HepG2 (cell line): ENCODE data around the gene TMC4. TPM values are rescaled to one million over a fixed set of nuclear protein-coding genes. Genes with fewer than 3 reads are reported as not detected.
A peak's percentile ranks its signal among the peaks of the same experiment; 100 is the strongest.

Experiments
- AGO1 ChIP-seq: fragments of 200-400 bp; formaldehyde crosslinking; IDR thresholded peaks from 2 replicates; pipeline ENCODE4 v1.6.1; 2017; ENCODE audit warnings: mild to moderate bottlenecking, low read depth, low read length, moderate library complexity; ENCODE audit not compliant: poor library complexity, severe bottlenecking
- AHR ChIP-seq: IDR thresholded peaks from 2 replicates; pipeline ENCODE4 v1.6.1; 2018; ENCODE audit warnings: missing genetic modification reagents, missing compliant biosample characterization
- CBX1 ChIP-seq: IDR thresholded peaks from one replicate; pipeline ENCODE4 v1.6.1; 2016; ENCODE audit warnings: antibody characterized with exemption, low read depth
- FOSL2 ChIP-seq: sonication (generic); formaldehyde crosslinking; IDR thresholded peaks from 2 replicates; pipeline ENCODE4 v1.4.0; 2020; ENCODE audit warnings: missing genetic modification reagents
- KLF16 ChIP-seq, 2 experiments: sonication (generic) in 1 of 2; formaldehyde crosslinking in 1 of 2; IDR thresholded peaks; 2 replicates each; pipeline versions ENCODE4 v1.6.1 to v1.8.0; 2016 to 2023; ENCODE audit warnings: missing genetic modification reagents in 2 of 2, missing compliant biosample characterization in 1 of 2
- KLF6 ChIP-seq: IDR thresholded peaks from 2 replicates; pipeline ENCODE4 v1.8.0; 2016; ENCODE audit warnings: missing biosample characterization, missing genetic modification reagents
- MAFK ChIP-seq, 2 experiments: IDR thresholded peaks in 1 of 2; conservative IDR thresholded peaks in 1 of 2; 2 replicates each; pipeline ENCODE4 v1.6.1; 2011; ENCODE audit warnings: improper control_type of control experiment in 2 of 2, low read length in 2 of 2
- MEF2D ChIP-seq: sonication (generic); formaldehyde crosslinking; IDR thresholded peaks from 2 replicates; pipeline ENCODE4 v1.5.1; 2020; ENCODE audit warnings: mild to moderate bottlenecking, missing genetic modification reagents
- MIER3 ChIP-seq: IDR thresholded peaks from 2 replicates; pipeline ENCODE4 v1.6.1; 2016; ENCODE audit warnings: missing compliant biosample characterization, borderline replicate concordance
- MYC ChIP-seq: sonication (generic); formaldehyde crosslinking; IDR thresholded peaks from 2 replicates; pipeline ENCODE4 v1.9.0; 2021; ENCODE audit warnings: missing genetic modification reagents, borderline replicate concordance
- NONO ChIP-seq, 2 experiments: fragments of 450-650 bp in 1 of 2; sonication (generic) in 1 of 2; formaldehyde crosslinking in 1 of 2; IDR thresholded peaks in 1 of 2; conservative IDR thresholded peaks in 1 of 2; 2 replicates each; pipeline versions ENCODE4 v1.6.1 to v1.8.0; 2017 to 2022; ENCODE audit warnings: mild to moderate bottlenecking in 1 of 2, missing genetic modification reagents in 1 of 2, moderate library complexity in 1 of 2
- RBM39 ChIP-seq: fragments of 200-400 bp; formaldehyde crosslinking; IDR thresholded peaks from one replicate; pipeline ENCODE4 v1.6.1; 2018; ENCODE audit warnings: antibody characterized with exemption, mild to moderate bottlenecking, low read depth, low read length; ENCODE audit not compliant: poor library complexity, severe bottlenecking
- SALL2 ChIP-seq: sonication (generic); formaldehyde crosslinking; IDR thresholded peaks from 2 replicates; pipeline ENCODE4 v1.8.1; 2023; ENCODE audit warnings: mild to moderate bottlenecking, missing genetic modification reagents, inconsistent platforms
- TMF1 ChIP-seq: sonication (generic); formaldehyde crosslinking; IDR thresholded peaks from 2 replicates; pipeline ENCODE4 v1.8.1; 2022; ENCODE audit warnings: low read depth, missing genetic modification reagents
- ZBTB42 ChIP-seq: sonication (generic); formaldehyde crosslinking; IDR thresholded peaks from 2 replicates; pipeline ENCODE4 v1.5.0; 2020; ENCODE audit warnings: mild to moderate bottlenecking, missing genetic modification reagents
- ZFP1 ChIP-seq: IDR thresholded peaks from 2 replicates; pipeline ENCODE4 v1.6.1; 2016
- ZNF235 ChIP-seq: sonication (generic); formaldehyde crosslinking; IDR thresholded peaks from 2 replicates; pipeline ENCODE4 v1.8.1; 2023; ENCODE audit warnings: mild to moderate bottlenecking, missing genetic modification reagents, borderline replicate concordance
- ZNF329 ChIP-seq: sonication (generic); formaldehyde crosslinking; IDR thresholded peaks from 2 replicates; pipeline ENCODE4 v1.9.0; 2021; ENCODE audit warnings: low read depth, mild to moderate bottlenecking, missing genetic modification reagents
- ZNF468 ChIP-seq: sonication (generic); formaldehyde crosslinking; IDR thresholded peaks from 2 replicates; pipeline ENCODE4 v1.8.0; 2022; ENCODE audit warnings: mild to moderate bottlenecking, moderate library complexity, missing genetic modification reagents
- ZNF501 ChIP-seq: sonication (generic); formaldehyde crosslinking; IDR thresholded peaks from 2 replicates; pipeline ENCODE4 v1.5.1; 2020; ENCODE audit warnings: mild to moderate bottlenecking, moderate library complexity, missing genetic modification reagents
- ZNF670 ChIP-seq: sonication (generic); formaldehyde crosslinking; IDR thresholded peaks from 2 replicates; pipeline ENCODE4 v1.8.0; 2022; ENCODE audit warnings: mild to moderate bottlenecking, missing genetic modification reagents, borderline replicate concordance
- ZNF737 ChIP-seq: sonication (generic); formaldehyde crosslinking; IDR thresholded peaks from 2 replicates; pipeline ENCODE4 v1.5.0; 2020; ENCODE audit warnings: missing genetic modification reagents, mild to moderate bottlenecking, borderline replicate concordance
- ZNF761 ChIP-seq: sonication (generic); formaldehyde crosslinking; conservative IDR thresholded peaks from 2 replicates; pipeline ENCODE4 v1.4.0; 2020; ENCODE audit warnings: mild to moderate bottlenecking, missing genetic modification reagents
- ZNF776 ChIP-seq: sonication (generic); formaldehyde crosslinking; IDR thresholded peaks from 2 replicates; pipeline ENCODE4 v1.4.0; 2020; ENCODE audit warnings: mild to moderate bottlenecking, missing genetic modification reagents
- ZNF883 ChIP-seq: sonication (generic); formaldehyde crosslinking; IDR thresholded peaks from 2 replicates; pipeline ENCODE4 v1.5.1; 2020; ENCODE audit warnings: mild to moderate bottlenecking, missing genetic modification reagents; ENCODE audit errors: not compliant biosample characterization
- polyA plus RNA-seq, 8 experiments: library from polyadenylated mRNA; depleted of rRNA in 3 of 8; stranded (reverse) in 7 of 8; unstranded in 1 of 8; fragments of >200 nt; fragmentation: Illumina TruSeq in 4 of 8; extraction: Trizol in 4 of 8; gene quantifications; 2 replicates each; pipeline versions ENCODE4 v1.2.1 to v1.2.3, GENCODE V29; 2011 to 2016; ENCODE audit warnings: low read depth in 4 of 8, missing spikeins in 1 of 8, mixed read lengths in 1 of 8; ENCODE audit not compliant: insufficient read depth in 1 of 8
- total RNA-seq, 5 experiments: library from RNA; depleted of rRNA; stranded (reverse); fragments of >200 nt; fragmentation: Illumina TruSeq; extraction: Trizol; gene quantifications; 2 replicates each; pipeline ENCODE4 v1.2.3, GENCODE V29; 2016; ENCODE audit warnings: low read depth in 1 of 5
- TF ChIP-seq, protein P1 (sequence below): sonication (generic); formaldehyde crosslinking; IDR thresholded peaks from 2 replicates; pipeline ENCODE4 v1.4.0; 2020; ENCODE audit warnings: missing genetic modification reagents
- TF ChIP-seq, protein P2 (sequence below): sonication (generic); formaldehyde crosslinking; IDR thresholded peaks from 2 replicates; pipeline ENCODE4 v1.5.1; 2020; ENCODE audit warnings: missing genetic modification reagents, mild to moderate bottlenecking, borderline replicate concordance

TMC4 gene
- total and polyA plus RNA-seq, 2 of the 13 experiments (the other 11 are each of a cell fraction or from before 2014, with no cell fraction given): 0.13 to 0.24 TPM

DNA sequence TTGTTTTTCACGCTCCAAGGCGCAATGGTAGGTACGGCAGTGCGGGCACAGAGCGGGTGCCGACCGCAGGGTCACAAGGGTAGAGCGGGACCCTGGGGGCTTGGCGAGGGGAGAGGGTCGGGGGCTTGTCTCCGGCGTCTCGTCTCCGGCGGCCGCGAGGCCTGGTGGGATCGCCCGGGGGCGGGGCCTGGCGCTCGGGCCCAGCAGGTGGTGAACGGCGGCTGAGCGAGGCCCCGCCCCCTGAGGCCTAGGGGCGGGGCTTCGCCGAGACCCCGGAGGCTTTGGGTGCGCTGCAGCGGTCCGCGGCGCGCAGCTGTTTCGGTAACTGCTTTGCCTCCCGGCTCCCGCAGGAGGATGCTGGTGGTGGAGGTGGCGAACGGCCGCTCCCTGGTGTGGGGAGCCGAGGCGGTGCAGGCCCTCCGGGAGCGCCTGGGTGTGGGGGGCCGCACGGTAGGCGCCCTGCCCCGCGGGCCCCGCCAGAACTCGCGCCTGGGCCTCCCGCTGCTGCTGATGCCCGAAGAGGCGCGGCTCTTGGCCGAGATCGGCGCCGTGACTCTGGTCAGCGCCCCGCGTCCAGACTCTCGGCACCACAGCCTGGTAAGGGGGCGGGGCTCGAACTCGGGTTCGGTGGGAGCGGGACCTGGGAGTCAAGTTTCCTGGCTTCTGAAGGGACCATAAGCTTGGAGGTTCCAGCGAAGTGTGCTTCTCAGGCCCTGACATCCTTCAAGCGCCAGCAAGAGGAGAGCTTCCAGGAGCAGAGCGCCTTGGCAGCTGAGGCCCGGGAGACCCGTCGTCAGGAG lies 18.3 kb upstream of the TMC4 start, which contains the start of gene TSEN34 (continued):
- TF ChIP-seq MYC (CRISPR knock-in tag): peak; percentile 65
- peak; percentile 43; the same call in 1 of the 2 replicates for TF ChIP-seq MEF2D (CRISPR knock-in tag)
- peak; percentile 49; the same call in 1 of the 2 replicates for TF ChIP-seq SALL2
- TF ChIP-seq ZNF776 (CRISPR knock-in tag): peak; percentile 57; the same call in 1 of the 2 replicates
- TF ChIP-seq MAFK (conservative IDR thresholded peaks at IDR 0.05 in 1 of 2, IDR thresholded peaks at IDR 0.05 in 1 of 2; ENCODE audit: low read length in 2 of 2): no peak
- TF ChIP-seq ZBTB42: no peak
- TF ChIP-seq, protein P1, sequence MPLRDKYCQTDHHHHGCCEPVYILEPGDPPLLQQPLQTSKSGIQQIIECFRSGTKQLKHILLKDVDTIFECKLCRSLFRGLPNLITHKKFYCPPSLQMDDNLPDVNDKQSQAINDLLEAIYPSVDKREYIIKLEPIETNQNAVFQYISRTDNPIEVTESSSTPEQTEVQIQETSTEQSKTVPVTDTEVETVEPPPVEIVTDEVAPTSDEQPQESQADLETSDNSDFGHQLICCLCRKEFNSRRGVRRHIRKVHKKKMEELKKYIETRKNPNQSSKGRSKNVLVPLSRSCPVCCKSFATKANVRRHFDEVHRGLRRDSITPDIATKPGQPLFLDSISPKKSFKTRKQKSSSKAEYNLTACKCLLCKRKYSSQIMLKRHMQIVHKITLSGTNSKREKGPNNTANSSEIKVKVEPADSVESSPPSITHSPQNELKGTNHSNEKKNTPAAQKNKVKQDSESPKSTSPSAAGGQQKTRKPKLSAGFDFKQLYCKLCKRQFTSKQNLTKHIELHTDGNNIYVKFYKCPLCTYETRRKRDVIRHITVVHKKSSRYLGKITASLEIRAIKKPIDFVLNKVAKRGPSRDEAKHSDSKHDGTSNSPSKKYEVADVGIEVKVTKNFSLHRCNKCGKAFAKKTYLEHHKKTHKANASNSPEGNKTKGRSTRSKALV (CRISPR knock-in tag): no peak
- peak; percentile 30 for TF ChIP-seq RBM39
- TF ChIP-seq ZFP1 (CRISPR knock-in tag): no peak
- TF ChIP-seq ZNF883 (CRISPR knock-in tag): no peak
- peak; percentile 36 for TF ChIP-seq AGO1
- TF ChIP-seq KLF6: peak; percentile 55; the same call in 1 of the 2 replicates
- TF ChIP-seq NONO (IDR thresholded peaks at IDR 0.05): no peak
- peak; percentile 51 for TF ChIP-seq NONO (CRISPR knock-in tag; conservative IDR thresholded peaks at IDR 0.05)
- TF ChIP-seq ZNF737 (CRISPR knock-in tag): no peak
- TF ChIP-seq TMF1 (CRISPR knock-in tag): no peak
- peak; percentile 85; the same call in 1 of the 2 replicates for TF ChIP-seq ZNF235 (CRISPR knock-in tag)
- 0 out of 2 replicates have a peak, but pooled peaks have one; percentile 5 for TF ChIP-seq FOSL2 (CRISPR knock-in tag)
- TF ChIP-seq AHR (CRISPR knock-in tag): peak; percentile 20; the same call in 1 of the 2 replicates
- no peak for TF ChIP-seq ZNF761 (CRISPR knock-in tag)
- peak; percentile 20; the same call in 1 of the 2 replicates for TF ChIP-seq ZNF501 (CRISPR knock-in tag)
- no peak; the same call in 1 of the 2 replicates for TF ChIP-seq ZNF670 (CRISPR knock-in tag)
- TF ChIP-seq, protein P2, sequence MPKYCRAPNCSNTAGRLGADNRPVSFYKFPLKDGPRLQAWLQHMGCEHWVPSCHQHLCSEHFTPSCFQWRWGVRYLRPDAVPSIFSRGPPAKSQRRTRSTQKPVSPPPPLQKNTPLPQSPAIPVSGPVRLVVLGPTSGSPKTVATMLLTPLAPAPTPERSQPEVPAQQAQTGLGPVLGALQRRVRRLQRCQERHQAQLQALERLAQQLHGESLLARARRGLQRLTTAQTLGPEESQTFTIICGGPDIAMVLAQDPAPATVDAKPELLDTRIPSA (CRISPR knock-in tag): no peak
- 0 out of 2 replicates have a peak, but pooled peaks have one; percentile 65 for TF ChIP-seq ZNF468 (CRISPR knock-in tag)
- TF ChIP-seq MIER3 (CRISPR knock-in tag): no peak
- 0 out of 2 replicates have a peak, but pooled peaks have one; percentile 17 for TF ChIP-seq ZNF329
- TF ChIP-seq KLF16 (CRISPR knock-in tag; IDR thresholded peaks at IDR 0.05): peak in 1 of 2 experiments; percentile 1; a peak in 1 of 4 replicates
- no peak for TF ChIP-seq CBX1
